Spleen (tissue), 11 donors: ENCODE results near the gene ZNF536. TPM values are rescaled to one million over a fixed set of nuclear protein-coding genes. Genes with fewer than 3 reads are reported as not detected.

Experiments
- DNase-seq: peaks from one replicate; pipeline ENCODE4 v3.0.0-alpha.2; 2020
- H3K27ac ChIP-seq, 8 donors: fragments of 200-600 bp; sonication (generic) in 7 of 8; 1 replicate in 4 of 8; 2 replicates in 4 of 8; pipeline versions ENCODE4 v1.5.0 to v1.8.0; 2016 to 2021; ENCODE audit warnings: inconsistent platforms in 4 of 8, mild to moderate bottlenecking in 4 of 8, moderate library complexity in 1 of 8
- H3K27me3 ChIP-seq, 7 donors: fragments of 200-600 bp; sonication (generic) in 6 of 7; replicated peaks in 1 of 7; 1 replicate in 4 of 7; 2 replicates in 3 of 7; pipeline versions ENCODE4 v1.5.0 to v1.8.0; 2016 to 2021; ENCODE audit warnings: inconsistent platforms in 3 of 7, mild to moderate bottlenecking in 1 of 7
- H3K36me3 ChIP-seq, 6 donors: fragments of 200-600 bp; sonication (generic) in 5 of 6; 1 replicate in 4 of 6; 2 replicates in 2 of 6; pipeline versions ENCODE4 v1.5.0 to v1.8.0; 2016 to 2021; ENCODE audit warnings: inconsistent platforms in 2 of 6
- H3K4me1 ChIP-seq, 6 donors: fragments of 200-600 bp; sonication (generic) in 5 of 6; 1 replicate in 3 of 6; 2 replicates in 3 of 6; pipeline versions ENCODE4 v1.5.0 to v1.8.0; 2016 to 2021; ENCODE audit warnings: inconsistent platforms in 3 of 6
- H3K4me3 ChIP-seq, 8 donors: fragments of 200-600 bp; sonication (generic) in 7 of 8; 1 replicate in 4 of 8; 2 replicates in 4 of 8; pipeline versions ENCODE4 v1.5.0 to v1.8.0; 2016 to 2021; ENCODE audit warnings: inconsistent platforms in 4 of 8, mild to moderate bottlenecking in 4 of 8, moderate library complexity in 2 of 8
- H3K9me3 ChIP-seq, 8 donors: fragments of 200-600 bp; sonication (generic) in 7 of 8; 1 replicate in 4 of 8; 2 replicates in 4 of 8; pipeline versions ENCODE4 v1.5.0 to v1.8.0; 2016 to 2021; ENCODE audit warnings: inconsistent platforms in 4 of 8
- CTCF ChIP-seq, 11 experiments: fragments of 200-600 bp in 7 of 11; fragments of 450-650 bp in 4 of 11; sonication (generic) in 4 of 11; IDR thresholded peaks in 8 of 11; conservative IDR thresholded peaks in 3 of 11; 1 replicate in 7 of 11; 2 replicates in 4 of 11; pipeline versions ENCODE4 v1.4.0 to v1.8.0; 2016 to 2021; ENCODE audit warnings: antibody characterized with exemption in 11 of 11, inconsistent platforms in 4 of 11, mild to moderate bottlenecking in 1 of 11
- POLR2A ChIP-seq, 3 donors: fragments of 450-650 bp; IDR thresholded peaks; one replicate each; pipeline ENCODE4 v1.5.1; 2017; ENCODE audit warnings: antibody characterized with exemption in 3 of 3, mild to moderate bottlenecking in 1 of 3
- POLR2AphosphoS5 ChIP-seq, 3 donors: sonication (generic); formaldehyde crosslinking; IDR thresholded peaks; one replicate each; pipeline ENCODE4 v1.5.1; 2017; ENCODE audit warnings: antibody characterized with exemption in 3 of 3
- WGBS, 5 donors: extraction: QIAGEN DNeasy Blood & Tissue Kit in 3 of 5; methylation state at CpG; one replicate each; pipeline versions ENCODE4 v1.1.5 to v1.1.7; 2013 to 2018; 5-methylcytosine and 5-hydroxymethylcytosine counted together
- intact Hi-C: fragments of 100-400 bp; cut with DNase I; formaldehyde crosslinking; loops from one replicate; pipeline ENCODE4 v1.15.0; 2023; ENCODE audit warnings: low total_unique reads
- polyA plus RNA-seq, 3 donors: library from polyadenylated mRNA; stranded (reverse); fragments of 200-250 nt; gene quantifications; one replicate each; pipeline ENCODE4 v1.2.1, GENCODE V29; 2013
- total RNA-seq, 7 donors: library from RNA; depleted of rRNA in 3 of 7; stranded (reverse); fragments of >200 nt in 3 of 7; fragmentation: NEBNext Ultra II Directional in 4 of 7; extraction: Animal tissue kit (Norgen Biotek cat#: 25700) in 4 of 7; gene quantifications; one replicate each; pipeline versions ENCODE4 v1.1.0 to v1.2.1, GENCODE V29; 2016 to 2021
- donor health status: healthy with polysubstance abuse.
- donor health status: DM: no; HTN: no; CAD: no; lungs with moderate emphysema.
- donor health status: DM: no; HTN: no; CAD: no.
- donor health status: Bipolar disorder and iron deficiency.
- donor health status: healthy.
- donor health status: DM: no; HTN: no; CAD: no.
- donor health status: DM: yes; HTN: yes; CAD: no.

The ZNF536 gene
- total and polyA plus RNA-seq, 10 donors, result 0.13 to 4.1 (median 2.1) TPM

GRCh38 chr19:30602661-30603350, 230.6 kb downstream of the ZNF536 start:
- intact Hi-C loops, result no loop called here
- no peak for DNase-seq
- no peaks in the 10 kb centered on the region for H3K36me3 ChIP-seq
- TF ChIP-seq POLR2AphosphoS5 (IDR thresholded peaks at IDR 0.05), result no peak
- TF ChIP-seq CTCF (IDR thresholded peaks at IDR 0.05 in 8 of 11, conservative IDR thresholded peaks at IDR 0.05 in 3 of 11), result no peak
- no peak for TF ChIP-seq POLR2A (IDR thresholded peaks at IDR 0.05)
- H3K4me1 ChIP-seq, result no peaks in the 10 kb centered on the region
- peaks cover 0 to 12% (median 0%) of the 10 kb centered on the region in 7 donors for H3K27me3 ChIP-seq
- 80 to 83% (median 82%) methylated on average over 10 of the region's 10 CpGs for WGBS, 5 donors
- H3K27ac ChIP-seq, result no peak overlapping the region
- H3K4me3 ChIP-seq, result no peak overlapping the region
- H3K9me3 ChIP-seq, result no peaks in the 10 kb centered on the region

GRCh38 chr19:30604657-30605056, 232.5 kb downstream of the ZNF536 start:
- no peak for DNase-seq
- H3K4me3 ChIP-seq, result no peak overlapping the region
- TF ChIP-seq POLR2A (IDR thresholded peaks at IDR 0.05) (no peak), CTCF (IDR thresholded peaks at IDR 0.05 in 8 of 11, conservative IDR thresholded peaks at IDR 0.05 in 3 of 11) (no peak), POLR2AphosphoS5 (IDR thresholded peaks at IDR 0.05) (no peak)
- H3K9me3 ChIP-seq, result no peaks in the 10 kb centered on the region
- intact Hi-C loops, result no loop called here
- no peaks in the 10 kb centered on the region for H3K36me3 ChIP-seq
- H3K27ac ChIP-seq, result no peak overlapping the region
- 73 to 80% (median 75%) methylated on average over 6 of the region's 6 CpGs for WGBS, 5 donors
- peaks cover 0 to 12% (median 0%) of the 10 kb centered on the region in 7 donors for H3K27me3 ChIP-seq
- no peaks in the 10 kb centered on the region for H3K4me1 ChIP-seq

- intact Hi-C loops, result no loop called here
- H3K9me3 ChIP-seq, result no peaks in the 10 kb centered on the region
- H3K4me3 ChIP-seq, result no peak overlapping the region
- no peak overlapping the region for H3K27ac ChIP-seq
- peaks cover 0 to 12% (median 0%) of the 10 kb centered on the region in 7 donors for H3K27me3 ChIP-seq
- no peak for TF ChIP-seq POLR2A (IDR thresholded peaks at IDR 0.05)
- TF ChIP-seq CTCF (IDR thresholded peaks at IDR 0.05 in 8 of 11, conservative IDR thresholded peaks at IDR 0.05 in 3 of 11), result no peak
- no peak for TF ChIP-seq POLR2AphosphoS5 (IDR thresholded peaks at IDR 0.05)
- no peaks in the 10 kb centered on the region for H3K36me3 ChIP-seq
- DNase-seq, result no peak
- H3K4me1 ChIP-seq, result no peaks in the 10 kb centered on the region
- 82 to 90% (median 86%) methylated on average over 3 of the region's 3 CpGs for WGBS, 5 donors
These were observed 233.1 kb downstream of the ZNF536 start for GRCh38 chr19:30605333-30605732.

GRCh38 chr19:30606114-30607050, 234.2 kb downstream of the ZNF536 start:
- Histone ChIP-seq H3K36me3 (no peaks in the 10 kb centered on the region), H3K27ac (no peak overlapping the region), H3K27me3 (peaks cover 0 to 10% (median 0%) of the 10 kb centered on the region in 7 donors), H3K4me3 (no peak overlapping the region), H3K9me3 (no peaks in the 10 kb centered on the region), H3K4me1 (no peaks in the 10 kb centered on the region)
- no peak for TF ChIP-seq POLR2AphosphoS5 (IDR thresholded peaks at IDR 0.05)
- no peak for TF ChIP-seq POLR2A (IDR thresholded peaks at IDR 0.05)
- TF ChIP-seq CTCF (IDR thresholded peaks at IDR 0.05 in 8 of 11, conservative IDR thresholded peaks at IDR 0.05 in 3 of 11), result no peak
- no peak for DNase-seq
- intact Hi-C loops, result no loop called here
- 56 to 75% (median 58%) methylated on average over 8 of the region's 8 CpGs for WGBS, 5 donors
